Peyer's patch (tissue), 4 donors: ENCODE measurements around the gene CCM2.

ENCODE experiments used
- POLR2A ChIP-seq, 2 donors: fragments of 450-650 bp; IDR thresholded peaks; one replicate each; pipeline ENCODE4 v1.5.1; 2017; ENCODE audit warnings: antibody characterized with exemption in 2 of 2, mild to moderate bottlenecking in 2 of 2, moderate library complexity in 2 of 2
- TF ChIP-seq, protein P1 (sequence below), 6 experiments: fragments of 450-650 bp in 4 of 6; fragments of 200-600 bp in 2 of 6; sonication (generic) in 1 of 6; IDR thresholded peaks; one replicate each; pipeline ENCODE4 v1.5.1; 2017 to 2019; ENCODE audit warnings: antibody characterized with exemption in 6 of 6, mild to moderate bottlenecking in 3 of 6, moderate library complexity in 1 of 6

DNA sequence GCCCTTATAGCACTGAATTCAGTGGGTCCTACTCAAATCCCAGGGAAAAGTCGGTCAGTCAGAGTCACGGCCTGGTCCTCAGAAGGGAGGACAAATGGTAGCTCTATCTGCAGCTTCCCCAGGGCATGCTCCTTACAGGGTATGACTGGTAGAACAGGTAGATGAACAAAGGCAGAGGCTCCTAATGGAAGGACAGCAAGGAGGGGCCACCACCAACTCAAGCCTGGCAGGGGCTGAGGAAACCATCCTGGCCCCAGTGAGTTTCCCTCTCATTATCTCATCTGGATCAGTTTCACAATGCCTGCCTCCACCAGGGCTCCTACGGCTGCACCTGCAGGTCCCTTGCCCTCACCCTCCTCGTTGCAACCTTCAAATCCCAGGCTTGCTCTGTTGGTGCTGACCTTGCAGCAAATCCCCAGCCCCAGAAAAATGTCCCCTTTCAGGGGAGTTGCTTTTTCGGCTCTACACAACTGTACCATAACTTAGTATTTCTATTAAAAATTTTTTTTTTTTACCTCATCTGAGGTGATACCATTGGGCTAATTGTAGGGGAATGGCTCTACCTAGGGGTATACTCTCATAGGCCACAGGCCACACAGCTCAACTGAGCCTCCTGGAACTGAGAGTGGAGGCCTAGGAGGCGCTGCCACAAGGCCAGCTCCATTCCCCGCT is 18.8 kb upstream of the CCM2 start:
- TF ChIP-seq POLR2A (IDR thresholded peaks at IDR 0.05): no peak
- TF ChIP-seq, protein P1, sequence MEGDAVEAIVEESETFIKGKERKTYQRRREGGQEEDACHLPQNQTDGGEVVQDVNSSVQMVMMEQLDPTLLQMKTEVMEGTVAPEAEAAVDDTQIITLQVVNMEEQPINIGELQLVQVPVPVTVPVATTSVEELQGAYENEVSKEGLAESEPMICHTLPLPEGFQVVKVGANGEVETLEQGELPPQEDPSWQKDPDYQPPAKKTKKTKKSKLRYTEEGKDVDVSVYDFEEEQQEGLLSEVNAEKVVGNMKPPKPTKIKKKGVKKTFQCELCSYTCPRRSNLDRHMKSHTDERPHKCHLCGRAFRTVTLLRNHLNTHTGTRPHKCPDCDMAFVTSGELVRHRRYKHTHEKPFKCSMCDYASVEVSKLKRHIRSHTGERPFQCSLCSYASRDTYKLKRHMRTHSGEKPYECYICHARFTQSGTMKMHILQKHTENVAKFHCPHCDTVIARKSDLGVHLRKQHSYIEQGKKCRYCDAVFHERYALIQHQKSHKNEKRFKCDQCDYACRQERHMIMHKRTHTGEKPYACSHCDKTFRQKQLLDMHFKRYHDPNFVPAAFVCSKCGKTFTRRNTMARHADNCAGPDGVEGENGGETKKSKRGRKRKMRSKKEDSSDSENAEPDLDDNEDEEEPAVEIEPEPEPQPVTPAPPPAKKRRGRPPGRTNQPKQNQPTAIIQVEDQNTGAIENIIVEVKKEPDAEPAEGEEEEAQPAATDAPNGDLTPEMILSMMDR (IDR thresholded peaks at IDR 0.05): no peak
